ENCODE data around the gene GPRC5B. TPM values are rescaled to one million over a fixed set of nuclear protein-coding genes. Genes with fewer than 3 reads are reported as not detected.

The GPRC5B gene
- total and polyA plus RNA-seq, 7 experiments from 2014 or later = 0.15 to 9.8 (median 4.8) TPM

GRCh38 chr16:19830902-19831560 lies 53.6 kb downstream of the GPRC5B start:
- Mint-ChIP-seq H3K27me3 (no peaks in the 10 kb centered on the region), H3K9me3 (no peaks in the 10 kb centered on the region), H3K4me3 (no peak overlapping the region), H3K36me3 (no peaks in the 10 kb centered on the region), H3K4me1 (peaks cover 0 to 2% (median 0%) of the 10 kb centered on the region in 7 donors), H3K27ac (no peak overlapping the region)
- no peaks in the 10 kb centered on the region for H3K36me3 ChIP-seq (ENCODE audit: control insufficient read depth in 2 of 3, insufficient read depth in 3 of 3, low read length in 3 of 3)
- no peaks in the 10 kb centered on the region for H3K27me3 ChIP-seq (ENCODE audit: control insufficient read depth in 2 of 2, insufficient read depth in 2 of 2, low read length in 2 of 2)
- ChIA-PET POLR2A (no interaction called here), CTCF (interaction anchor here (0.7 to 0.9 kb wide), 2 partner anchors 77 to 542 kb away, joined by 3 to 4 read pairs; no protein-coding TSS in a partner anchor)
- no peaks in the 10 kb centered on the region for H3K9me3 ChIP-seq (ENCODE audit: control insufficient read depth in 2 of 3, low read length in 3 of 3)
- intact Hi-C loops (cut with micrococcal nuclease) = no loop called here
- no peaks in the 10 kb centered on the region for H3K4me1 ChIP-seq (ENCODE audit: control insufficient read depth in 2 of 2, insufficient read depth in 2 of 2, low read length in 2 of 2)
- no peak overlapping the region for H3K27ac ChIP-seq (ENCODE audit: low read depth, low read length)
- H3K4me3 ChIP-seq (ENCODE audit: low read length) = no peak overlapping the region
- no peak for DNase-seq
- ATAC-seq = no peak

GRCh38 chr16:19829844-19830692 lies 54.6 kb downstream of the GPRC5B start:
- no peaks in the 10 kb centered on the region for H3K9me3 ChIP-seq (ENCODE audit: control insufficient read depth in 2 of 3, low read length in 3 of 3)
- no peaks in the 10 kb centered on the region for H3K27me3 ChIP-seq (ENCODE audit: control insufficient read depth in 2 of 2, insufficient read depth in 2 of 2, low read length in 2 of 2)
- no peaks in the 10 kb centered on the region for H3K36me3 ChIP-seq (ENCODE audit: control insufficient read depth in 2 of 3, insufficient read depth in 3 of 3, low read length in 3 of 3)
- Mint-ChIP-seq H3K36me3 (no peaks in the 10 kb centered on the region), H3K4me3 (no peak overlapping the region), H3K27me3 (no peaks in the 10 kb centered on the region), H3K9me3 (no peaks in the 10 kb centered on the region), H3K27ac (no peak overlapping the region), H3K4me1 (peaks cover 0 to 2% (median 0%) of the 10 kb centered on the region in 7 donors)
- intact Hi-C loops (cut with micrococcal nuclease) = no loop called here
- H3K27ac ChIP-seq (ENCODE audit: low read depth, low read length) = no peak overlapping the region
- ATAC-seq = no peak
- no peak overlapping the region for H3K4me3 ChIP-seq (ENCODE audit: low read length)
- CTCF ChIA-PET = interaction anchor here (0.7 kb wide), 1 partner anchor 543 kb away, joined by 3 read pairs; no protein-coding TSS in a partner anchor
- no peak for DNase-seq
- H3K4me1 ChIP-seq (ENCODE audit: control insufficient read depth in 2 of 2, insufficient read depth in 2 of 2, low read length in 2 of 2) = no peaks in the 10 kb centered on the region
- POLR2A ChIA-PET = no interaction called here

- DNase-seq (no peak), ATAC-seq (no peak)
- no peak overlapping the region for H3K4me3 ChIP-seq (ENCODE audit: low read length)
- H3K36me3 ChIP-seq (ENCODE audit: control insufficient read depth in 2 of 3, insufficient read depth in 3 of 3, low read length in 3 of 3) = no peaks in the 10 kb centered on the region
- Mint-ChIP-seq H3K27me3 (no peaks in the 10 kb centered on the region), H3K36me3 (no peaks in the 10 kb centered on the region), H3K9me3 (no peaks in the 10 kb centered on the region), H3K27ac (no peak overlapping the region), H3K4me3 (no peak overlapping the region), H3K4me1 (peaks cover 0 to 8% (median 0%) of the 10 kb centered on the region in 7 donors)
- H3K27me3 ChIP-seq (ENCODE audit: control insufficient read depth in 2 of 2, insufficient read depth in 2 of 2, low read length in 2 of 2) = no peaks in the 10 kb centered on the region
- no peaks in the 10 kb centered on the region for H3K4me1 ChIP-seq (ENCODE audit: control insufficient read depth in 2 of 2, insufficient read depth in 2 of 2, low read length in 2 of 2)
- H3K9me3 ChIP-seq (ENCODE audit: control insufficient read depth in 2 of 3, low read length in 3 of 3) = no peaks in the 10 kb centered on the region
- intact Hi-C loops (cut with micrococcal nuclease) = no loop called here
- no peak overlapping the region for H3K27ac ChIP-seq (ENCODE audit: low read depth, low read length)
- ChIA-PET CTCF (interaction anchor here (1.1 kb wide), 1 partner anchor 223 kb away, joined by 3 read pairs; no protein-coding TSS in a partner anchor), POLR2A (no interaction called here)
Measured at GRCh38 chr16:19824216-19824615, 60.4 kb downstream of the GPRC5B start.

- no peaks in the 10 kb centered on the region for H3K27me3 ChIP-seq (ENCODE audit: control insufficient read depth in 2 of 2, insufficient read depth in 2 of 2, low read length in 2 of 2)
- no peak for ATAC-seq
- no peak overlapping the region for H3K27ac ChIP-seq (ENCODE audit: low read depth, low read length)
- ChIA-PET POLR2A (no interaction called here), CTCF (interaction anchor here (1.1 kb wide), 1 partner anchor 222 kb away, joined by 3 read pairs; no protein-coding TSS in a partner anchor)
- peaks cover 0 to 8% (median 0%) of the 10 kb centered on the region in 7 donors for H3K4me1 Mint-ChIP-seq
- H3K27me3 Mint-ChIP-seq = no peaks in the 10 kb centered on the region
- no peaks in the 10 kb centered on the region for H3K4me1 ChIP-seq (ENCODE audit: control insufficient read depth in 2 of 2, insufficient read depth in 2 of 2, low read length in 2 of 2)
- H3K9me3 ChIP-seq (ENCODE audit: control insufficient read depth in 2 of 3, low read length in 3 of 3) = no peaks in the 10 kb centered on the region
- H3K27ac Mint-ChIP-seq = no peak overlapping the region
- intact Hi-C loops (cut with micrococcal nuclease) = no loop called here
- H3K4me3 ChIP-seq (ENCODE audit: low read length) = no peak overlapping the region
- H3K36me3 ChIP-seq (ENCODE audit: control insufficient read depth in 2 of 3, insufficient read depth in 3 of 3, low read length in 3 of 3) = no peaks in the 10 kb centered on the region
- no peaks in the 10 kb centered on the region for H3K36me3 Mint-ChIP-seq
- H3K9me3 Mint-ChIP-seq = no peaks in the 10 kb centered on the region
- H3K4me3 Mint-ChIP-seq = no peak overlapping the region
- no peak for DNase-seq
Measured at GRCh38 chr16:19823322-19823721, 61.3 kb downstream of the GPRC5B start.

- no peak overlapping the region for H3K4me3 ChIP-seq (ENCODE audit: low read length)
- H3K4me1 ChIP-seq (ENCODE audit: control insufficient read depth in 2 of 2, insufficient read depth in 2 of 2, low read length in 2 of 2) = no peaks in the 10 kb centered on the region
- H3K9me3 ChIP-seq (ENCODE audit: control insufficient read depth in 2 of 3, low read length in 3 of 3) = no peaks in the 10 kb centered on the region
- H3K36me3 ChIP-seq (ENCODE audit: control insufficient read depth in 2 of 3, insufficient read depth in 3 of 3, low read length in 3 of 3) = no peaks in the 10 kb centered on the region
- DNase-seq = no peak
- H3K4me1 Mint-ChIP-seq = peaks cover 0 to 8% (median 0%) of the 10 kb centered on the region in 7 donors
- H3K4me3 Mint-ChIP-seq = no peak overlapping the region
- no peak overlapping the region for H3K27ac ChIP-seq (ENCODE audit: low read depth, low read length)
- no peaks in the 10 kb centered on the region for H3K36me3 Mint-ChIP-seq
- no peak for ATAC-seq
- no peaks in the 10 kb centered on the region for H3K27me3 ChIP-seq (ENCODE audit: control insufficient read depth in 2 of 2, insufficient read depth in 2 of 2, low read length in 2 of 2)
- ChIA-PET POLR2A (no interaction called here), CTCF (no interaction called here)
- intact Hi-C loops (cut with micrococcal nuclease) = no loop called here
- H3K27me3 Mint-ChIP-seq = no peaks in the 10 kb centered on the region
- H3K9me3 Mint-ChIP-seq = no peaks in the 10 kb centered on the region
- H3K27ac Mint-ChIP-seq = no peak overlapping the region
Measured at GRCh38 chr16:19822533-19822932, 62.1 kb downstream of the GPRC5B start.

- H3K27me3 Mint-ChIP-seq = peaks cover 0 to 4% (median 0%) of the 10 kb centered on the region in 5 donors
- H3K9me3 ChIP-seq (ENCODE audit: control insufficient read depth in 2 of 3, low read length in 3 of 3) = peaks cover 0 to 2% (median 0%) of the 10 kb centered on the region in 3 experiments
- H3K4me1 Mint-ChIP-seq = peaks cover 0 to 7% (median 0%) of the 10 kb centered on the region in 7 donors
- ChIA-PET CTCF (no interaction called here), POLR2A (no interaction called here)
- no peaks in the 10 kb centered on the region for H3K4me1 ChIP-seq (ENCODE audit: control insufficient read depth in 2 of 2, insufficient read depth in 2 of 2, low read length in 2 of 2)
- ATAC-seq = no peak
- H3K9me3 Mint-ChIP-seq = peaks cover 1 to 8% (median 6%) of the 10 kb centered on the region in 11 donors
- H3K4me3 ChIP-seq (ENCODE audit: low read length) = no peak overlapping the region
- peaks cover 0 to 6% (median 0%) of the 10 kb centered on the region in 5 donors for H3K36me3 Mint-ChIP-seq
- intact Hi-C loops (cut with micrococcal nuclease) = no loop called here
- no peak for DNase-seq
- no peak overlapping the region for H3K27ac Mint-ChIP-seq
- no peak overlapping the region for H3K27ac ChIP-seq (ENCODE audit: low read depth, low read length)
- no peaks in the 10 kb centered on the region for H3K36me3 ChIP-seq (ENCODE audit: control insufficient read depth in 2 of 3, insufficient read depth in 3 of 3, low read length in 3 of 3)
- no peaks in the 10 kb centered on the region for H3K27me3 ChIP-seq (ENCODE audit: control insufficient read depth in 2 of 2, insufficient read depth in 2 of 2, low read length in 2 of 2)
- H3K4me3 Mint-ChIP-seq = no peak overlapping the region
Measured at GRCh38 chr16:19817875-19818274, 66.8 kb downstream of the GPRC5B start.
